Kidney tubule cell (primary cell): ENCODE data around the gene DRC7.

Source experiments
- DNase-seq: peaks from one replicate; pipeline ENCODE4 v3.0.0-alpha.2; 2018; ENCODE audit warnings: low spot score

Gene DRC7

GRCh38 chr16:57694725-57695679, at the start of gene DRC7:
Gene DRC7, plus strand, starts transcription at chr16:57694806. Its CDS starts 3,144 bp downstream, at chr16:57697950.
- DNase-seq = peak; percentile 72

- DNase-seq = no peak
Measured at GRCh38 chr16:57645169-57645568, 49.4 kb upstream of the DRC7 start.

GRCh38 chr16:57645691-57646387, 48.8 kb upstream of the DRC7 start:
- DNase-seq = peak; percentile 73

GRCh38 chr16:57646388-57647039, 48.1 kb upstream of the DRC7 start:
- DNase-seq = no peak

GRCh38 chr16:57647136-57647875, 47.3 kb upstream of the DRC7 start:
- peak; percentile 37 for DNase-seq

GRCh38 chr16:57648125-57648524, 46.5 kb upstream of the DRC7 start:
- DNase-seq = no peak

- peak; percentile 82 for DNase-seq
Measured at GRCh38 chr16:57648581-57649442, 45.8 kb upstream of the DRC7 start.

GRCh38 chr16:57649443-57649751, 45.2 kb upstream of the DRC7 start:
- DNase-seq = no peak

- no peak for DNase-seq
Measured at GRCh38 chr16:57649846-57650245, 44.8 kb upstream of the DRC7 start.

- no peak for DNase-seq
Measured at GRCh38 chr16:57651344-57652333, 43.0 kb upstream of the DRC7 start.

GRCh38 chr16:57652695-57653471, 41.7 kb upstream of the DRC7 start:
- no peak for DNase-seq

- no peak for DNase-seq
Measured at GRCh38 chr16:57653936-57654335, 40.7 kb upstream of the DRC7 start.

GRCh38 chr16:57656342-57656955, 38.2 kb upstream of the DRC7 start:
- DNase-seq = no peak

- no peak for DNase-seq
Measured at GRCh38 chr16:57657228-57657627, 37.4 kb upstream of the DRC7 start.

- no peak for DNase-seq
Measured at GRCh38 chr16:57658130-57658877, 36.3 kb upstream of the DRC7 start.

- DNase-seq = no peak
Measured at GRCh38 chr16:57658878-57659674, 35.5 kb upstream of the DRC7 start.
